Measurements from ENCODE around the gene IQSEC1. TPM values are rescaled to one million over a fixed set of nuclear protein-coding genes. Genes with fewer than 3 reads are reported as not detected.

Gene IQSEC1
- total and polyA plus RNA-seq, 2 experiments from 2014 or later = 8.0 to 51.9 TPM

DNA sequence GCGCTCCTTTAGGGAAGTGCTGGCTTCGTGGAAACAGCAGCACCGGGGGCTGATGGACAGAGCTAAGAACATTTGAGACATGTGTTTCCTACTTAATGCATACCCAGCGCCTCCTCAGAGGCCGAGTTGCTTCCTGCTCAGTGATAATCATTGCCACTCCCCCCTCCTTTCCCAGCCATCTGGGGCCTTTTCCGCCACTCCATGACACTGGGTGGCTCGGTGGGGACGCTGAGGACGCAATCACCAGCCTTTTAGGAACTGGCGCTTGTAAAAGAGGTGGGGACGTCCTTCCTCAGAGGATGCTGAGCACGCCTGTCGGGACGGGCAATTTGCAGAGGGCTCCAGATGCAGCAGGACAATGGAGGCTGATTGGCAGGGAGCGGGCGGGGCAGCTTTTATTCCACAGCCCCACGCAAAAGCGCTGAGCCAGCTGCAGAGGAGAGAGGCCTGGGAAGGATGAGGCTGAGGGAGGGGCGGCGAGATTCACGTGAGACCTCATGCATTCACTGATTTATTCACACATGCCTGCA, 22.2 kb upstream of the IQSEC1 start:
- H3K79me2 ChIP-seq (replicated peaks; ENCODE audit: insufficient read depth) = no peaks in the 10 kb centered on the region
- no peaks in the 10 kb centered on the region for H3K36me3 Mint-ChIP-seq (ENCODE audit: low read depth)
- peaks cover 8% of the 10 kb centered on the region for H3K27me3 Mint-ChIP-seq (ENCODE audit: insufficient read depth, low read depth, poor library complexity)
- H3K9me2 ChIP-seq (ENCODE audit: insufficient read depth) = no peaks in the 10 kb centered on the region
- H3K36me3 ChIP-seq (ENCODE audit: insufficient read depth) = no peaks in the 10 kb centered on the region
- H3K4me1 ChIP-seq (ENCODE audit: insufficient read depth) = no peaks in the 10 kb centered on the region
- no peaks in the 10 kb centered on the region; the same call in 1 of the 2 replicates for H4K20me1 ChIP-seq (replicated peaks; ENCODE audit: insufficient read depth)
- H3K9me3 Mint-ChIP-seq = no peaks in the 10 kb centered on the region
- no peak for ATAC-seq
- H3K27me3 ChIP-seq (ENCODE audit: insufficient read depth) = no peaks in the 10 kb centered on the region
- no peaks in the 10 kb centered on the region for H3F3A ChIP-seq (replicated peaks; ENCODE audit: low read depth)
- DNase-seq (ENCODE audit: low spot score) = no peak
- peaks cover 19% of the 10 kb centered on the region for H3K4me1 Mint-ChIP-seq
- no peak overlapping the region for H2AFZ ChIP-seq
- H3K4me3 Mint-ChIP-seq = no peak overlapping the region
- H3K27ac ChIP-seq (ENCODE audit: low read depth) = no peak overlapping the region
- TF ChIP-seq STAT1 (IDR thresholded peaks at IDR 0.05; ENCODE audit: unreplicated experiment) (no peak), CREB1 (CRISPR knock-in tag; IDR thresholded peaks at IDR 0.05; ENCODE audit: low read depth) (no peak), JUNB (IDR thresholded peaks at IDR 0.05; ENCODE audit: unreplicated experiment) (no peak), ZNF331 (CRISPR knock-in tag; IDR thresholded peaks at IDR 0.05; ENCODE audit: low read depth) (no peak), NANOG (IDR thresholded peaks at IDR 0.05; ENCODE audit: borderline replicate concordance) (no peak)
- TF ChIP-seq, protein P1, sequence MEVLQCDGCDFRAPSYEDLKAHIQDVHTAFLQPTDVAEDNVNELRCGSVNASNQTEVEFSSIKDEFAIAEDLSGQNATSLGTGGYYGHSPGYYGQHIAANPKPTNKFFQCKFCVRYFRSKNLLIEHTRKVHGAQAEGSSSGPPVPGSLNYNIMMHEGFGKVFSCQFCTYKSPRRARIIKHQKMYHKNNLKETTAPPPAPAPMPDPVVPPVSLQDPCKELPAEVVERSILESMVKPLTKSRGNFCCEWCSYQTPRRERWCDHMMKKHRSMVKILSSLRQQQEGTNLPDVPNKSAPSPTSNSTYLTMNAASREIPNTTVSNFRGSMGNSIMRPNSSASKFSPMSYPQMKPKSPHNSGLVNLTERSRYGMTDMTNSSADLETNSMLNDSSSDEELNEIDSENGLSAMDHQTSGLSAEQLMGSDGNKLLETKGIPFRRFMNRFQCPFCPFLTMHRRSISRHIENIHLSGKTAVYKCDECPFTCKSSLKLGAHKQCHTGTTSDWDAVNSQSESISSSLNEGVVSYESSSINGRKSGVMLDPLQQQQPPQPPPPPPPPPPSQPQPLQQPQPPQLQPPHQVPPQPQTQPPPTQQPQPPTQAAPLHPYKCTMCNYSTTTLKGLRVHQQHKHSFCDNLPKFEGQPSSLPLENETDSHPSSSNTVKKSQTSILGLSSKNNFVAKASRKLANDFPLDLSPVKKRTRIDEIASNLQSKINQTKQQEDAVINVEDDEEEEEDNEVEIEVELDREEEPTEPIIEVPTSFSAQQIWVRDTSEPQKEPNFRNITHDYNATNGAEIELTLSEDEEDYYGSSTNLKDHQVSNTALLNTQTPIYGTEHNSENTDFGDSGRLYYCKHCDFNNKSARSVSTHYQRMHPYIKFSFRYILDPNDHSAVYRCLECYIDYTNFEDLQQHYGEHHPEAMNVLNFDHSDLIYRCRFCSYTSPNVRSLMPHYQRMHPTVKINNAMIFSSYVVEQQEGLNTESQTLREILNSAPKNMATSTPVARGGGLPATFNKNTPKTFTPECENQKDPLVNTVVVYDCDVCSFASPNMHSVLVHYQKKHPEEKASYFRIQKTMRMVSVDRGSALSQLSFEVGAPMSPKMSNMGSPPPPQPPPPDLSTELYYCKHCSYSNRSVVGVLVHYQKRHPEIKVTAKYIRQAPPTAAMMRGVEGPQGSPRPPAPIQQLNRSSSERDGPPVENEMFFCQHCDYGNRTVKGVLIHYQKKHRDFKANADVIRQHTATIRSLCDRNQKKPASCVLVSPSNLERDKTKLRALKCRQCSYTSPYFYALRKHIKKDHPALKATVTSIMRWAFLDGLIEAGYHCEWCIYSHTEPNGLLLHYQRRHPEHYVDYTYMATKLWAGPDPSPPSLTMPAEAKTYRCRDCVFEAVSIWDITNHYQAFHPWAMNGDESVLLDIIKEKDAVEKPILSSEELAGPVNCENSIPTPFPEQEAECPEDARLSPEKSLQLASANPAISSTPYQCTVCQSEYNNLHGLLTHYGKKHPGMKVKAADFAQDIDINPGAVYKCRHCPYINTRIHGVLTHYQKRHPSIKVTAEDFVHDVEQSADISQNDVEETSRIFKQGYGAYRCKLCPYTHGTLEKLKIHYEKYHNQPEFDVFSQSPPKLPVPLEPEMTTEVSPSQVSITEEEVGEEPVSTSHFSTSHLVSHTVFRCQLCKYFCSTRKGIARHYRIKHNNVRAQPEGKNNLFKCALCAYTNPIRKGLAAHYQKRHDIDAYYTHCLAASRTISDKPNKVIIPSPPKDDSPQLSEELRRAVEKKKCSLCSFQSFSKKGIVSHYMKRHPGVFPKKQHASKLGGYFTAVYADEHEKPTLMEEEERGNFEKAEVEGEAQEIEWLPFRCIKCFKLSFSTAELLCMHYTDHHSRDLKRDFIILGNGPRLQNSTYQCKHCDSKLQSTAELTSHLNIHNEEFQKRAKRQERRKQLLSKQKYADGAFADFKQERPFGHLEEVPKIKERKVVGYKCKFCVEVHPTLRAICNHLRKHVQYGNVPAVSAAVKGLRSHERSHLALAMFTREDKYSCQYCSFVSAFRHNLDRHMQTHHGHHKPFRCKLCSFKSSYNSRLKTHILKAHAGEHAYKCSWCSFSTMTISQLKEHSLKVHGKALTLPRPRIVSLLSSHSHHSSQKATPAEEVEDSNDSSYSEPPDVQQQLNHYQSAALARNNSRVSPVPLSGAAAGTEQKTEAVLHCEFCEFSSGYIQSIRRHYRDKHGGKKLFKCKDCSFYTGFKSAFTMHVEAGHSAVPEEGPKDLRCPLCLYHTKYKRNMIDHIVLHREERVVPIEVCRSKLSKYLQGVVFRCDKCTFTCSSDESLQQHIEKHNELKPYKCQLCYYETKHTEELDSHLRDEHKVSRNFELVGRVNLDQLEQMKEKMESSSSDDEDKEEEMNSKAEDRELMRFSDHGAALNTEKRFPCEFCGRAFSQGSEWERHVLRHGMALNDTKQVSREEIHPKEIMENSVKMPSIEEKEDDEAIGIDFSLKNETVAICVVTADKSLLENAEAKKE (CRISPR knock-in tag; IDR thresholded peaks at IDR 0.05) = no peak
- TF ChIP-seq, protein P2, sequence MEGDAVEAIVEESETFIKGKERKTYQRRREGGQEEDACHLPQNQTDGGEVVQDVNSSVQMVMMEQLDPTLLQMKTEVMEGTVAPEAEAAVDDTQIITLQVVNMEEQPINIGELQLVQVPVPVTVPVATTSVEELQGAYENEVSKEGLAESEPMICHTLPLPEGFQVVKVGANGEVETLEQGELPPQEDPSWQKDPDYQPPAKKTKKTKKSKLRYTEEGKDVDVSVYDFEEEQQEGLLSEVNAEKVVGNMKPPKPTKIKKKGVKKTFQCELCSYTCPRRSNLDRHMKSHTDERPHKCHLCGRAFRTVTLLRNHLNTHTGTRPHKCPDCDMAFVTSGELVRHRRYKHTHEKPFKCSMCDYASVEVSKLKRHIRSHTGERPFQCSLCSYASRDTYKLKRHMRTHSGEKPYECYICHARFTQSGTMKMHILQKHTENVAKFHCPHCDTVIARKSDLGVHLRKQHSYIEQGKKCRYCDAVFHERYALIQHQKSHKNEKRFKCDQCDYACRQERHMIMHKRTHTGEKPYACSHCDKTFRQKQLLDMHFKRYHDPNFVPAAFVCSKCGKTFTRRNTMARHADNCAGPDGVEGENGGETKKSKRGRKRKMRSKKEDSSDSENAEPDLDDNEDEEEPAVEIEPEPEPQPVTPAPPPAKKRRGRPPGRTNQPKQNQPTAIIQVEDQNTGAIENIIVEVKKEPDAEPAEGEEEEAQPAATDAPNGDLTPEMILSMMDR (conservative IDR thresholded peaks at IDR 0.05; ENCODE audit: low read depth in 2 of 2) = no peak
- TF ChIP-seq, protein P3, sequence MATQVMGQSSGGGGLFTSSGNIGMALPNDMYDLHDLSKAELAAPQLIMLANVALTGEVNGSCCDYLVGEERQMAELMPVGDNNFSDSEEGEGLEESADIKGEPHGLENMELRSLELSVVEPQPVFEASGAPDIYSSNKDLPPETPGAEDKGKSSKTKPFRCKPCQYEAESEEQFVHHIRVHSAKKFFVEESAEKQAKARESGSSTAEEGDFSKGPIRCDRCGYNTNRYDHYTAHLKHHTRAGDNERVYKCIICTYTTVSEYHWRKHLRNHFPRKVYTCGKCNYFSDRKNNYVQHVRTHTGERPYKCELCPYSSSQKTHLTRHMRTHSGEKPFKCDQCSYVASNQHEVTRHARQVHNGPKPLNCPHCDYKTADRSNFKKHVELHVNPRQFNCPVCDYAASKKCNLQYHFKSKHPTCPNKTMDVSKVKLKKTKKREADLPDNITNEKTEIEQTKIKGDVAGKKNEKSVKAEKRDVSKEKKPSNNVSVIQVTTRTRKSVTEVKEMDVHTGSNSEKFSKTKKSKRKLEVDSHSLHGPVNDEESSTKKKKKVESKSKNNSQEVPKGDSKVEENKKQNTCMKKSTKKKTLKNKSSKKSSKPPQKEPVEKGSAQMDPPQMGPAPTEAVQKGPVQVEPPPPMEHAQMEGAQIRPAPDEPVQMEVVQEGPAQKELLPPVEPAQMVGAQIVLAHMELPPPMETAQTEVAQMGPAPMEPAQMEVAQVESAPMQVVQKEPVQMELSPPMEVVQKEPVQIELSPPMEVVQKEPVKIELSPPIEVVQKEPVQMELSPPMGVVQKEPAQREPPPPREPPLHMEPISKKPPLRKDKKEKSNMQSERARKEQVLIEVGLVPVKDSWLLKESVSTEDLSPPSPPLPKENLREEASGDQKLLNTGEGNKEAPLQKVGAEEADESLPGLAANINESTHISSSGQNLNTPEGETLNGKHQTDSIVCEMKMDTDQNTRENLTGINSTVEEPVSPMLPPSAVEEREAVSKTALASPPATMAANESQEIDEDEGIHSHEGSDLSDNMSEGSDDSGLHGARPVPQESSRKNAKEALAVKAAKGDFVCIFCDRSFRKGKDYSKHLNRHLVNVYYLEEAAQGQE (IDR thresholded peaks at IDR 0.05; ENCODE audit: unreplicated experiment) = no peak
- TF ChIP-seq, protein P4, sequence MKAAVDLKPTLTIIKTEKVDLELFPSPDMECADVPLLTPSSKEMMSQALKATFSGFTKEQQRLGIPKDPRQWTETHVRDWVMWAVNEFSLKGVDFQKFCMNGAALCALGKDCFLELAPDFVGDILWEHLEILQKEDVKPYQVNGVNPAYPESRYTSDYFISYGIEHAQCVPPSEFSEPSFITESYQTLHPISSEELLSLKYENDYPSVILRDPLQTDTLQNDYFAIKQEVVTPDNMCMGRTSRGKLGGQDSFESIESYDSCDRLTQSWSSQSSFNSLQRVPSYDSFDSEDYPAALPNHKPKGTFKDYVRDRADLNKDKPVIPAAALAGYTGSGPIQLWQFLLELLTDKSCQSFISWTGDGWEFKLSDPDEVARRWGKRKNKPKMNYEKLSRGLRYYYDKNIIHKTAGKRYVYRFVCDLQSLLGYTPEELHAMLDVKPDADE (IDR thresholded peaks at IDR 0.05) = no peak
- no peak overlapping the region for H3K27ac Mint-ChIP-seq
- no peak overlapping the region for H3K4me3 ChIP-seq
- H3K4me2 ChIP-seq = no peak overlapping the region
